Osteoblast (primary cell): ENCODE measurements around the gene ABCC3. TPM values are rescaled to one million over a fixed set of nuclear protein-coding genes. Genes with fewer than 3 reads are reported as not detected.

Experiments
- DNase-seq: peaks from one replicate; pipeline ENCODE4 v3.0.0; 2011; ENCODE audit warnings: low spot score, mixed read lengths; ENCODE audit not compliant: insufficient read length; ENCODE audit errors: missing footprints
- H2AFZ ChIP-seq: 2 replicates; pipeline ENCODE4 v1.6.0; 2011; ENCODE audit warnings: mild to moderate bottlenecking, low read length
- H3K27ac ChIP-seq: 2 replicates; pipeline ENCODE4 v1.5.1; 2011; ENCODE audit warnings: mild to moderate bottlenecking, low read depth, low read length, moderate library complexity
- H3K27me3 ChIP-seq: 2 replicates; pipeline ENCODE4 v1.6.0; 2012; ENCODE audit warnings: mild to moderate bottlenecking, control low read depth, inconsistent platforms, low read length, moderate library complexity; ENCODE audit not compliant: insufficient read depth
- H3K36me3 ChIP-seq: 2 replicates; pipeline ENCODE4 v1.5.1; 2011; ENCODE audit warnings: mild to moderate bottlenecking, low read length, control low read depth, moderate library complexity; ENCODE audit not compliant: insufficient read depth
- H3K4me1 ChIP-seq: 2 replicates; pipeline ENCODE4 v1.5.1; 2011; ENCODE audit warnings: mild to moderate bottlenecking, low read length, control low read depth, moderate library complexity; ENCODE audit not compliant: insufficient read depth
- H3K4me2 ChIP-seq: 2 replicates; pipeline ENCODE4 v1.6.0; 2011; ENCODE audit warnings: mild to moderate bottlenecking, low read length; ENCODE audit not compliant: insufficient read depth
- H3K4me3 ChIP-seq: fragments of 200-600 bp; sonication (generic); 3 replicates; pipeline ENCODE4 v1.5.1; 2012; ENCODE audit warnings: mild to moderate bottlenecking, low read length, inconsistent platforms; ENCODE audit not compliant: insufficient read depth
- H3K79me2 ChIP-seq: 2 replicates; pipeline ENCODE4 v1.6.0; 2012; ENCODE audit warnings: mild to moderate bottlenecking, low read length, control low read depth, inconsistent platforms; ENCODE audit not compliant: insufficient read depth
- H3K9me3 ChIP-seq: 2 replicates; pipeline ENCODE4 v1.5.1; 2011; ENCODE audit warnings: low read depth, low read length, control low read depth
- H4K20me1 ChIP-seq: 2 replicates; pipeline ENCODE4 v1.6.0; 2012; ENCODE audit warnings: mild to moderate bottlenecking, low read length, control low read depth; ENCODE audit not compliant: insufficient read depth
- CTCF ChIP-seq: IDR thresholded peaks from 2 replicates; pipeline ENCODE4 v1.5.1; 2011; ENCODE audit warnings: mild to moderate bottlenecking, low read depth, low read length, moderate library complexity; ENCODE audit errors: extremely low read depth
- total RNA-seq: library from RNA; depleted of rRNA; stranded (reverse); fragments of >200 nt; gene quantifications from 2 replicates; pipeline ENCODE4 v1.2.3, GENCODE V29; 2012

The ABCC3 gene
- total RNA-seq, 1 donor, result 28.6 TPM

- H3K79me2 ChIP-seq, result no peaks in the 10 kb centered on the region
- no peaks in the 10 kb centered on the region for H4K20me1 ChIP-seq
- H3K4me2 ChIP-seq, result no peak overlapping the region
- no peak overlapping the region for H2AFZ ChIP-seq
- no peak for TF ChIP-seq CTCF
- no peaks in the 10 kb centered on the region for H3K36me3 ChIP-seq
- no peaks in the 10 kb centered on the region for H3K9me3 ChIP-seq
- no peaks in the 10 kb centered on the region for H3K4me1 ChIP-seq
- H3K27me3 ChIP-seq, result peaks cover 9% of the 10 kb centered on the region
- no peak for DNase-seq
- H3K27ac ChIP-seq, result no peak overlapping the region
- no peak overlapping the region for H3K4me3 ChIP-seq
These were observed 22.4 kb upstream of the ABCC3 start for GRCh38 chr17:50612281-50612680.

GRCh38 chr17:50613007-50613992, 21.4 kb upstream of the ABCC3 start:
- H3K27me3 ChIP-seq, result peaks cover 5% of the 10 kb centered on the region
- no peaks in the 10 kb centered on the region for H3K36me3 ChIP-seq
- H3K79me2 ChIP-seq, result no peaks in the 10 kb centered on the region
- no peak overlapping the region for H2AFZ ChIP-seq
- H3K9me3 ChIP-seq, result no peaks in the 10 kb centered on the region
- no peaks in the 10 kb centered on the region for H4K20me1 ChIP-seq
- peak; percentile 92 for DNase-seq
- H3K4me3 ChIP-seq, result no peak overlapping the region
- H3K4me2 ChIP-seq, result no peak overlapping the region
- H3K27ac ChIP-seq, result no peak overlapping the region
- no peak for TF ChIP-seq CTCF
- H3K4me1 ChIP-seq, result no peaks in the 10 kb centered on the region

- H2AFZ ChIP-seq, result no peak overlapping the region
- no peak for TF ChIP-seq CTCF
- H3K27ac ChIP-seq, result no peak overlapping the region
These were observed 20.1 kb upstream of the ABCC3 start for GRCh38 chr17:50614471-50615051.

GRCh38 chr17:50615828-50616227, 18.9 kb upstream of the ABCC3 start:
- Histone ChIP-seq H3K36me3 (no peaks in the 10 kb centered on the region), H3K4me2 (no peak overlapping the region), H3K4me1 (no peaks in the 10 kb centered on the region), H4K20me1 (no peaks in the 10 kb centered on the region), H3K9me3 (no peaks in the 10 kb centered on the region), H3K27me3 (no peaks in the 10 kb centered on the region), H3K4me3 (no peak overlapping the region), H2AFZ (no peak overlapping the region), H3K79me2 (no peaks in the 10 kb centered on the region), H3K27ac (no peak overlapping the region)
- no peak for TF ChIP-seq CTCF
- peak; percentile 96 for DNase-seq

More at GRCh38 chr17:50614471-50615051, 20.1 kb upstream of the ABCC3 start:
- no peaks in the 10 kb centered on the region for H3K36me3 ChIP-seq
- no peak for DNase-seq
- peaks cover 5% of the 10 kb centered on the region for H3K27me3 ChIP-seq
- no peak overlapping the region for H3K4me3 ChIP-seq
- no peaks in the 10 kb centered on the region for H3K79me2 ChIP-seq
- H3K4me2 ChIP-seq, result no peak overlapping the region
- no peaks in the 10 kb centered on the region for H3K9me3 ChIP-seq
- H3K4me1 ChIP-seq, result no peaks in the 10 kb centered on the region
- H4K20me1 ChIP-seq, result no peaks in the 10 kb centered on the region
